Transverse colon (tissue), 3 donors: ENCODE results near the gene WDR37.

Source experiments
- EP300 ChIP-seq: sonication (generic); formaldehyde crosslinking; IDR thresholded peaks from one replicate; pipeline ENCODE4 v1.6.1; 2017; ENCODE audit warnings: antibody characterized with exemption, low read depth
- TF ChIP-seq, protein P1 (sequence below), 5 experiments: fragments of 200-600 bp in 3 of 5; fragments of 450-650 bp in 2 of 5; sonication (generic) in 3 of 5; IDR thresholded peaks; 1 replicate in 2 of 5; 2 replicates in 3 of 5; pipeline ENCODE4 v1.5.1; 2016 to 2017; ENCODE audit warnings: antibody characterized with exemption in 5 of 5, inconsistent platforms in 3 of 5, mild to moderate bottlenecking in 2 of 5, moderate library complexity in 1 of 5

DNA sequence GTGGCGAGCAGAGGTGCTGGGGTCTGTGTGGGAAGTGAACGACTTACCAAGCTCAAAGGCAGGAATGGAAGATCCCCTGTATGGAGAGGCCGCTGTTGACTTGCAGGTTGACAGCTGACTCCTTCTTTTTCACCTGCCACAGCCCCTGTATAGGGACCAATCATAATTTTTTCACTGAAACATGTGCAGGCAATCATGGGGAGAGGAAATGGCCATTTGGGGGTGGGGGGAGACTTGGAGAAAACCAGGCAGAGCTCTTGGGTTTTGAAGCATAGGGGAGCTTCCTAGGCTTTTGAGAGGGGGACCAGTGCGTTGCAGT is 101.4 kb downstream of the WDR37 start:
- TF ChIP-seq, protein P1, sequence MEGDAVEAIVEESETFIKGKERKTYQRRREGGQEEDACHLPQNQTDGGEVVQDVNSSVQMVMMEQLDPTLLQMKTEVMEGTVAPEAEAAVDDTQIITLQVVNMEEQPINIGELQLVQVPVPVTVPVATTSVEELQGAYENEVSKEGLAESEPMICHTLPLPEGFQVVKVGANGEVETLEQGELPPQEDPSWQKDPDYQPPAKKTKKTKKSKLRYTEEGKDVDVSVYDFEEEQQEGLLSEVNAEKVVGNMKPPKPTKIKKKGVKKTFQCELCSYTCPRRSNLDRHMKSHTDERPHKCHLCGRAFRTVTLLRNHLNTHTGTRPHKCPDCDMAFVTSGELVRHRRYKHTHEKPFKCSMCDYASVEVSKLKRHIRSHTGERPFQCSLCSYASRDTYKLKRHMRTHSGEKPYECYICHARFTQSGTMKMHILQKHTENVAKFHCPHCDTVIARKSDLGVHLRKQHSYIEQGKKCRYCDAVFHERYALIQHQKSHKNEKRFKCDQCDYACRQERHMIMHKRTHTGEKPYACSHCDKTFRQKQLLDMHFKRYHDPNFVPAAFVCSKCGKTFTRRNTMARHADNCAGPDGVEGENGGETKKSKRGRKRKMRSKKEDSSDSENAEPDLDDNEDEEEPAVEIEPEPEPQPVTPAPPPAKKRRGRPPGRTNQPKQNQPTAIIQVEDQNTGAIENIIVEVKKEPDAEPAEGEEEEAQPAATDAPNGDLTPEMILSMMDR (IDR thresholded peaks at IDR 0.05): no peak
- TF ChIP-seq EP300: no peak
